Measurements from ENCODE around the gene DZIP1L.

DNA sequence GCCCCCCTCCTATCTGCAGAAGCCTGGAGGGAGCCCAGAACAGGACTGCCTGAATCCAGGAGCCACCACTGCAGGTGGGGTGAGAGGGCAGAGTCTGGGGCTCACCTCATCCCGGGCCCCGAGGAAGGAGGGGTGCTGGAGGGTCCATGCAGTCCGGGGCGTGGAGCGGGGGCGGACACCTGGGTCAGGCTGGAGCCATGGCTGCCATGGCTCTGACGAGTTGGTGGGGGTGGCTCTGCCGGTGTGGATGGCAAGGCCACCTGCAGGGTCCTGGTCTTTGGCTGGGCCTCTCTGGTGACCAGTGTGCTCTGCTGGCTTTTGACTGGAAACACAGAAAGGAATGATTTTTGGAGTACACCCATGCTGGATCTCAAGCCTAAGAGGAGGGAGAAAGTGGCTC lies 47.4 kb downstream of the DZIP1L start:
- TF ChIP-seq CTCF (IDR thresholded peaks at IDR 0.05; ENCODE audit: low read depth, low read length) (no peak), POLR2A (IDR thresholded peaks at IDR 0.05; ENCODE audit: extremely low read depth, insufficient read length) (no peak), MYC (IDR thresholded peaks at IDR 0.05; ENCODE audit: low read depth, low read length) (no peak), MAX (IDR thresholded peaks at IDR 0.05; ENCODE audit: low read depth, low read length) (no peak)
